ENCODE measurements around the gene HLCS. TPM values are rescaled to one million over a fixed set of nuclear protein-coding genes. Genes with fewer than 3 reads are reported as not detected.

Gene HLCS
- total RNA-seq = 18.5 and 21.9 TPM in 2 replicates
- long read RNA-seq, full-length matches to known transcripts = 5 of 57 reads
- long read RNA-seq, partial matches to known transcripts = 9 of 57 reads
- long read RNA-seq, other reads (novel, unspliced or antisense) = 43 of 57 reads

GRCh38 chr21:36966066-36966820 is at the start of gene HLCS:
HLCS (minus strand) TSS chr21:36966669; CDS start chr21:36966638, 31 bp downstream.
- peak within 1 kb of the TSS; percentile 53 for H3K27ac Mint-ChIP-seq (ENCODE audit: unreplicated experiment)
- H3K4me3 Mint-ChIP-seq = peak within 1 kb of the TSS; percentile 93

DNA sequence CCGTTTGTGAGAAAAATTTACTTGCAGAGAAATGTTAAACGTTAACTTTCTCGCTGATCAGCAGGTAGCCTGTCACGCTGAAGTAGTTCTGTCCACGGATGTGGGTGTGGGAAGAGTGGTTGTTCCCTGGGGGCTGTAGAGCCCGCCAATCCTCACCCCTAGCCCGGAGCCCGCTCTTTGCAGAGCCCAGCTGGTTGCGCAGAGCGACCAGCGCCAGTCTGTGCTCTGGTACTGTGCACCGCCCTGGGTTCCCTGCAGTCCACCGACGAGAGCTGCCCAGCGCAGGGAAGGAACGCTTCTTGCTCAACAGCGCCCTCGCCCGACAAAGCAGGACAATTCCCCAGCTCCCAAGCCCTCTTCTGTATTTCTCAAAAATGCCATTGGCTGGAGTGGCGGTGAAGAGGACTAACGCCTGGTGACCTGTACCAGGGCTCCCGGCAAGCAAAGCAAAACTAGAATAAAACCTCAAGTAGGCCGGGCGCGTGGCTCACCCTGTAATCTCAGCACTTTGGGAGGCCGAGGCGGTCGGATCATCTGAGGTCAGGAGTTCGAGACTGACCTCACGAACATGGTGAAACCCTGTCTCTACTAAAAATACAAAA is 43.4 kb upstream of the HLCS start:
- TF ChIP-seq CTCF (conservative IDR thresholded peaks at IDR 0.05) = peak; percentile 86
- peaks cover 10% of the 10 kb centered on the region for H3K4me1 Mint-ChIP-seq
- H3K9me3 Mint-ChIP-seq = no peaks in the 10 kb centered on the region
- no peak overlapping the region for H3K27ac Mint-ChIP-seq (ENCODE audit: unreplicated experiment)
- no peaks in the 10 kb centered on the region for H3K36me3 Mint-ChIP-seq (ENCODE audit: low read depth)
- H3K27me3 Mint-ChIP-seq (ENCODE audit: low read depth) = peaks cover 52% of the 10 kb centered on the region
- peak; percentile 88 for DNase-seq (ENCODE audit: low read depth, low spot score)
- H3K4me3 Mint-ChIP-seq = peak overlapping the region; percentile 72

More at GRCh38 chr21:36966066-36966820, at the start of gene HLCS:
- peaks cover 16% of the 10 kb centered on the region for H3K4me1 Mint-ChIP-seq
- peak; percentile 47 for TF ChIP-seq CTCF (conservative IDR thresholded peaks at IDR 0.05)
- DNase-seq (ENCODE audit: low read depth, low spot score) = peak; percentile 40
- no peaks in the 10 kb centered on the region for H3K9me3 Mint-ChIP-seq
- H3K27me3 Mint-ChIP-seq (ENCODE audit: low read depth) = peaks cover 2% of the 10 kb centered on the region
- H3K36me3 Mint-ChIP-seq (ENCODE audit: low read depth) = no peaks in the 10 kb centered on the region

DNA sequence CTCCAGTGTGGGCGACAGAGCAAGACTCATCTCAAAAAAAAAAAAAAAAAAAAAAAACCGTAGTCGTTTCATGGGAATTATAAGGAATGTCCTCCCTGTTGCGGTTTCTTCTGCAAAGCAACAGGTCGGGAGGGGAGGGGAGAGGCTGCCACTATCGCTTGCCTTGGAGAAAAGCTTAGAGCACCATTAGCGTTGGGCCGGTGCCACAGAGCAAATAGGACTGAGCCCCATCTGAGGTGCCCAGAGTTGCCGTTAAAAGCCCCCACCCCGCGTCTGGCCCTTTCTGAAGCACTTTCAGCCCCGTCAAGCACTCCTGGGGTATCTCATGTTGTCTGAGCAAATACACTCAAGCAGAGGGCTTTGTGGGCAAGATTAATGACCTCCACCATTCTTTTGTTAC is 42.3 kb upstream of the HLCS start:
- DNase-seq (ENCODE audit: low read depth, low spot score) = no peak
- Mint-ChIP-seq H3K36me3 (ENCODE audit: low read depth) (no peaks in the 10 kb centered on the region), H3K27ac (ENCODE audit: unreplicated experiment) (no peak overlapping the region), H3K4me1 (peaks cover 10% of the 10 kb centered on the region), H3K4me3 (peak overlapping the region; percentile 50), H3K27me3 (ENCODE audit: low read depth) (peaks cover 62% of the 10 kb centered on the region), H3K9me3 (no peaks in the 10 kb centered on the region)
- TF ChIP-seq CTCF (conservative IDR thresholded peaks at IDR 0.05) = no peak

DNA sequence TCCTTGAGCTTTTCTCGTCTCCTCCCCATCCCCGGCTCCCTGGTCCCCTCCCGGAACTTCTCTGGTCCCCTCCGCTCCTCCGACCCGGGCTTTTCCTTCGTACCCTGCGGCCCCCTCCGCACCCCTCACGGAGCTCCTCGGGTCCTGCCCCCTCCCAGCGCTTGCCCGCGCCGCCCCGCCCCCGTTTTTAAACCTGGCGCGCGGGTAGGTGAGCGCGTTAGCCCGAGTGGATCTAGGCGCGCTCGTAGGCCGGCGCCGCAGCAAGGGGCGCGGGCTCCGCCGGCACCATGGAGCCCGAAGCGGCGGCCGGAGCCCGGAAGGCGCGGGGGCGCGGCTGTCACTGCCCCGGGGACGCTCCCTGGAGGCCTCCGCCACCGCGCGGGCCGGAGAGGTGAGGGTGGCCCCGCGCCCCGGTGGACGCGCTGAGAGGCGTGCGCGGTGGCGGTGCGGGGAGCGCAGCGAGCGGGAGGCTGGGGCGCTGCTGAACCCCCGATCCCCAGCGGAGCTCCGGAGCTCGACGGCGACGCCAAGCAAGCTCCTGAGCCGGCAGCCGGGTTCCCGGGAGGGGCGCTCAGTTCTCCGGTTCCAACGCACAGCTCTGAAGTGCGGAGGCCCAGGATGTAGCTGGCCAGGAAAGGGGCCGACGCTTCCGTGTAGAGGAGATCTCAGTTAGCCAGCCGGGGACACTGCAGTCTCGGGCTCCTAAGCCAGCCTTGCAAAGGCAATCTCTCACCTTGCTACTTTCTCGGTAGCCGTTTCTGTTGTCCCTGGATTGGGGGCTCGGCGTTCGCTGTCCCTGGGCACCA is 40.2 kb upstream of the HLCS start, which contains the start of gene RIPPLY3:
TSS of gene RIPPLY3 (plus strand) at position 217 of the 806 bp plus-strand sequence. CDS start at position 288, 71 bp downstream.
- no peaks in the 10 kb centered on the region for H3K9me3 Mint-ChIP-seq
- DNase-seq (ENCODE audit: low read depth, low spot score) = peak; percentile 23
- H3K36me3 Mint-ChIP-seq (ENCODE audit: low read depth) = no peaks in the 10 kb centered on the region
- peak within 1 kb of the TSS; percentile 68 for H3K4me3 Mint-ChIP-seq
- no peak within 1 kb of the TSS for H3K27ac Mint-ChIP-seq (ENCODE audit: unreplicated experiment)
- H3K27me3 Mint-ChIP-seq (ENCODE audit: low read depth) = peaks cover 68% of the 10 kb centered on the region
- peaks cover 19% of the 10 kb centered on the region for H3K4me1 Mint-ChIP-seq
- no peak for TF ChIP-seq CTCF (conservative IDR thresholded peaks at IDR 0.05)
